SKM-1 treated with dmso at 0.1 percent for 144 hours (cell line): ENCODE measurements around the gene SRPK1.
A peak's percentile ranks its signal among the peaks of the same experiment; 100 is the strongest.
"Not testable (repeated sequence)": the region's sequence is repeated elsewhere in the genome, so short reads cannot be mapped to it uniquely, and the experiment has no call there.

ENCODE experiments used
- DNase-seq: peaks from one replicate; lab custom pipeline; 2025; ENCODE audit not compliant: unreplicated experiment; lab: John Stamatoyannopoulos, UW

SRPK1 gene

GRCh38 chr6:35931873-35932272 is 11.0 kb upstream of the SRPK1 start:
- not testable (repeated sequence) for DNase-seq

GRCh38 chr6:35931120-35931561 is 10.2 kb upstream of the SRPK1 start:
- DNase-seq = no peak

- DNase-seq = no peak
Measured at GRCh38 chr6:35929601-35930000, 8.7 kb upstream of the SRPK1 start.

- DNase-seq = no peak
Measured at GRCh38 chr6:35926509-35927215, 5.8 kb upstream of the SRPK1 start.

GRCh38 chr6:35925961-35926360 is 5.1 kb upstream of the SRPK1 start:
- DNase-seq = no peak

GRCh38 chr6:35924146-35924545 is 3.2 kb upstream of the SRPK1 start:
- DNase-seq = no peak

GRCh38 chr6:35922139-35922554 is 1.2 kb upstream of the SRPK1 start:
- DNase-seq = no peak

- peak; percentile 24 for DNase-seq
Measured at GRCh38 chr6:35919827-35920751, 809 bp downstream of the SRPK1 start.

GRCh38 chr6:35919085-35919826 is 1.6 kb downstream of the SRPK1 start:
- peak; percentile 78 for DNase-seq

GRCh38 chr6:35916893-35917292 is 4.0 kb downstream of the SRPK1 start:
- DNase-seq = not testable (repeated sequence)

GRCh38 chr6:35916056-35916455 is 4.8 kb downstream of the SRPK1 start:
- no peak for DNase-seq

- DNase-seq = no peak
Measured at GRCh38 chr6:35914536-35914935, 6.4 kb downstream of the SRPK1 start.

GRCh38 chr6:35911871-35912653 is 8.8 kb downstream of the SRPK1 start:
- DNase-seq = no peak

GRCh38 chr6:35909571-35909970 is 11.3 kb downstream of the SRPK1 start:
- not testable (repeated sequence) for DNase-seq

- not testable (repeated sequence) for DNase-seq
Measured at GRCh38 chr6:35908753-35909401, 12.0 kb downstream of the SRPK1 start.

- DNase-seq = no peak
Measured at GRCh38 chr6:35907750-35908149, 13.1 kb downstream of the SRPK1 start.

GRCh38 chr6:35906499-35906846 is 14.4 kb downstream of the SRPK1 start:
- DNase-seq = no peak

- DNase-seq = no peak
Measured at GRCh38 chr6:35905841-35906498, 14.9 kb downstream of the SRPK1 start.

- DNase-seq = no peak
Measured at GRCh38 chr6:35905141-35905785, 15.6 kb downstream of the SRPK1 start.
